Stimulated activated CD8-positive, alpha-beta memory T cell treated with anti-CD3 and anti-CD28 coated beads, Interleukin-4, amount 100 ng/mL, for 1 hour (primary cell): ENCODE data around the gene DNAH1.

Experiments
- DNase-seq, 2 donors: peaks; one replicate each; pipeline ENCODE4 v3.0.0-alpha.2; 2020; ENCODE audit warnings: low read depth in 2 of 2, low spot score in 1 of 2

DNAH1 gene

DNA sequence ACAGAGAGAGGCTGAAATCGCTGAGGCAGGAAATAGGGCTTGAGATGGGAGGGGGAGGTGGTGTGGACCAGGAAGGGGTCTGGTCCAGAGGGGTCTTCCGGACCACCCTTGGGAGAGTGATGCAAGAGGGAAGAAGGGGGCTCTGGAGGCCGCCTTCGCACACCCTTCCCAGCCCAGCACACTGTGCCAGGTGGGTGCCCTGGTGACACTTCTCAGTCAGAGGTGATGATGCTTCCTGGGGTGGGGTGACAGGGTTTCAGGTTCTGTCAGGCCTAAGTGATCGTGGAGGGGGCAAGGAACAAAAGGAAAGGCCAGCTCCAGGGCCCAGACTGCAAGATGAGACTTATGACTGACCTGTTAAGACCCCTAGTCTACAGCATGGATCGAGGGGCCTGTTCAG is 116.1 kb downstream of the DNAH1 start:
- no peak for DNase-seq

DNA sequence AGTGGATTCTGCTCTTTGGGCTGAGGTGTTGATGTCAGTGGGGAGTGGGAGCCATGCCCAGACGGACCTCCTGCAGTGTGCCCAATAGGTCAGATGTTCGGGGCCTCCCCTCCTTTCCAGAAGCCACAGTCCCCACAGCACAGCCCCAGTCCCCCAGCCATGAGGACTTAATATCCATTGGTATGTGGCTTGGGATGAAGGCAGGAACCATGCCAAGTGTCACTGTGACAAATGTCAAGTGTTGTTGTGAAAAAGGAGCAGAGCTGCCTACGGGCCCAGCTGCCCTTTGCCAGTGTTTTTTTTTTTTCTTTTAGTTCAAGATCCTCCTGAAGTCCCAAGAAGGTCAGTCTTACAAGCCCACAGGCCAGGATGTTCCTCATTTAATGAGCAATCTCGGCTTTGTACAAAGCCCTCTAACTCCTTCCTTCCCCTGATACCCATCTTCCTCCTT is 116.6 kb downstream of the DNAH1 start:
- no peak for DNase-seq

DNA sequence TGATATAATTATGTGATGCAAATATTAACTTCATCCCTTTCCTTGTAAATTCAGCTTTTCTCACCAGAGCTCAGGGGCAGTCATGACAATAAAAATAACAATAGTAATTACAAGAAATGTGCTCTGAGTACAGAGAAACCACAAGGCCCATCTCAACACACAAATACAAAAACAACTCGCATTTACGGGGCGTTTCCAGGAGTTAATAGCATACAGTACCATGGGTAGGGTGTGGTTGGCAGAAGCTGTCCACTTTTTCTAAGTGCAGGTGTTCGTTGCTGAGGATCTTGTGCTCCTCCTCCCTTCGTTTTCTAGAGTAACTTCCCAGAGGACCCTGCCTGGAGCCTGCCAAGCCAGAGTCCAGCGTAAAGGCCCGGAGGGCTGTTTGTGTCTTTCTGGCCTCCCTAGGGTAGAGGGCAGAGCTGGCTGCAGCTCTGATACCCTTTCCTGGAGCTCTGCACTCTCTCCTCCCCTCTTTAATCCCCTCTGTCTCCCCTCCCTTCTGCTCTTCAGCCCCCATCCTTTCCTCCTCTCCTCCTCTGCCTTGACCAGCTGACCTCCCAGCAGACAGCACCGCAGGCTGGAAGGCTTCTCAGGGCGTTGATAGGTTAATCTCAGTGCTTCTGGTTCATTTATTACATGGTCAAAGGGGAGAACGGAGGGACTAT is 117.3 kb downstream of the DNAH1 start:
- no peak for DNase-seq

DNA sequence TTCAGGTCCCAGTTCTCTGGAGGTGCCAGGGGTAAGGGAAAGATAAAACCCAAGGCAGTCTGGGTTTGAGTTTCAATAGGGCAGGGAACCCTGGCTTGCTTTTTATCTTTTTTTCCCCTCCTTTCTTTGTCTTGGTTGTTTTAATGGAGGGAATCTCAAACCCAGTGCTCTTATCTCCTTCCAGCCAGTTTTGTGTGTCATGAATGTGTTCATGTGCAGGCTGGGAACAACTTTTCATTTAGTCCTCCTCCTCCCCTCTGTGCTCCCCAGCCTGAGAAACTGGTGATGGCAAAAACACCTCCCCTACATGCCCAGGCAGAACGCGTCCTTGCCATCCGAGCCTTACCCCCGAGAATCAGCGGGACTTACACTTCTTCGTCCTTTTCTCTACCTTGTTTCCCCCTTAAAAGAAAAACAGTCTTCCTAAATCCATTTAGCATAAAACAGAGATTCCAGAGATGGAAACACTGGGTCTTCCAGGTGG is 117.9 kb downstream of the DNAH1 start:
- no peak for DNase-seq

DNA sequence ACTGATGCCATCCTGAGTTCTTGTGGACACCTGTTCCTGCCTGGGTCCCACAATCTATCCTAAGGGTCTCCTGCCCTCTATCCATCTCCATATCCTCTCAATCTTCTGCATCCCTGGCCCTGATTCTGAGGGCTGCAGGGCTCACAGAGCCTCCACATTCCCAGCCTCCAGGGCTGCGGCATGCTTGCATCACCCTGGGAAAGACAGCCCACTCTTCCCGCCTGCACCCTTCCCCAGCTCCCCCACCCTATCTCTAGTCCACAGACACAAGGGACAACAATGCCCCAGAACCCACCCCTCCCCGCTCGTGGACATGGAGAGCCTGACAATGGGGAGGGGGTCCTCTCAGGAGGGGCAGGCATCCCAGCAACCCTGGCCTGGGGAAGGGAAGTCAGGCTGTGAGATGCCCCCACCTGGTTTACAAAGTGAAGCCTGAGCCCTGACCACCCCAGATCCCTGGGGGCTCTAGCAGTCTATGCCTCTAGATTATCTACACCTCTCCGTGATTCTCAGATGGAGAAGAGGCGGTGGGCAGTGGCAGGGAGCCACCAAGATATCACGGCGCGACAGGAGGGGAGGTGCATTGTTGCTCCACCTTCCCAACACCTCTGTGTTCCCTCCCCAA is 118.5 kb downstream of the DNAH1 start:
- DNase-seq, result no peak

DNA sequence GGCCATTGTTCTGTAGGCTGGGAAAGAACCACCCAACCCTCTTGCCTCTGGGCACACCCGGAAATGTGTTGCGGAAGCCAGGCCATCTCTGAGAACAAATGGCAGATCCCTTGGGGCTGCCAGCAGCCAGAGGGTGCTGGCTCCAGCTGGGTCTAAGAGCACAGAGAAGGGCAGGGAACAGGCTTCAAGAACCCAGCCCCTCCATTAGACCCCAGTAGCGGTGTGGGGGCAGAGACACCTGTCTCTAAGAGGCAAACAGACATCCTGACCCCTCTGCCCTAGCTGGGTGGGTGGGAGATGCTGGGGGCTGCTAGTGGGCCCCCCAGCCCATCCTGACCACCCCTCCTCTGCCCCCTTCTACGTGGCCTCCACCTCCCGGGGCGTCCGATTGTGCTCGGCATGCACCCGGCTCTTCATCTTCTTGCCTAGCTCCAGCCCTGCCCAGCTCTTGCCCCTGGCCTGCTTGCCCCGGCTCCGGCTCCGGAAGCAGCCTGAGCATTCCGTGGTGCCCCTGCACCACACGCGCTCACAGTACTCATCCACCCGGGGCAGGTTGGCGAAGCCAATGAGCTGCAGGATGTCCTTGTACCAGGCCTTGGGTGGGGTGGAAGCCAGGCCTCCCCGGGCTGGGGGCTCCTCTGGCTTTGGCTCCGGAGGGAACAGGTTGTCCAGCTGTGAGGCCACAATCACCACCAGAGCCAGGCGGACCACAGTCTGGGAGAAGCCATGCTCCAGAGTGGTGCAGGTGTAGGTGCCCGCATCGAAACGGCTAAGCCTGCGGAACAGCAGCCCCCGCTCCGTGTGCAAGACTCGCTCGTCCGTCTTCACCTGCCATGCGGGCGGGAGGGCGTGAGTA is 119.4 kb downstream of the DNAH1 start:
- no peak for DNase-seq

DNA sequence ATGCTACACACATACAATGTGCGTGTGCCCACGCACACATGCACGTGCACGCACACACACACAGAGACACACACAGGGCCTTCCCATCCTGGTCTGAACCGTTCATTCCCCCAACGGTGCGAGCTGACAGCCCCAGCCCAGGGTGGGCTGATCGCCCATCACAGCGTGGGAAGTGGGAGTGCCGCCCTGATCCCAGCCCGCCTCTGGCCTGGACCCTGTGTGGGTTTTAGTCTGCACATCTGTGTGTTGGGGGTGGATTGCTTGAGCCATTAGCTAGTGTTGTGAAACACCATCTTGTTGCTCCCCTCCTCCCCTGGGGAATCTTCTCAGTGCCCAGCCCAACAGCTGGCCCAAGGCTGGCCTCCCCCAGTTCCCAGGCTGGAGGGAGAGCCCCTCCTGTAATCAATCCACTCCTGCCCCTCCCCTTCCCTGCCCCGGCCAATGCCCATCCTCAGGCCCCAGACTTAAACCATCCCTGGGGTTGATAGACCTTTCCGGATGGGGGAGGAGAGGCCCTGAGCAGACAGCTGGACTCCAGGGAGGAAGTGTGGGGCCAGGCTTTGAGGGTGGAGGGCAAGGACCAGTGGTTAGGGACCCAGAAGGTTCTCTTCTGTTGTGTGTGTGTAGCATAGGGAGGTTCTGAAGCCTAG is 120.5 kb downstream of the DNAH1 start:
- no peak for DNase-seq

DNA sequence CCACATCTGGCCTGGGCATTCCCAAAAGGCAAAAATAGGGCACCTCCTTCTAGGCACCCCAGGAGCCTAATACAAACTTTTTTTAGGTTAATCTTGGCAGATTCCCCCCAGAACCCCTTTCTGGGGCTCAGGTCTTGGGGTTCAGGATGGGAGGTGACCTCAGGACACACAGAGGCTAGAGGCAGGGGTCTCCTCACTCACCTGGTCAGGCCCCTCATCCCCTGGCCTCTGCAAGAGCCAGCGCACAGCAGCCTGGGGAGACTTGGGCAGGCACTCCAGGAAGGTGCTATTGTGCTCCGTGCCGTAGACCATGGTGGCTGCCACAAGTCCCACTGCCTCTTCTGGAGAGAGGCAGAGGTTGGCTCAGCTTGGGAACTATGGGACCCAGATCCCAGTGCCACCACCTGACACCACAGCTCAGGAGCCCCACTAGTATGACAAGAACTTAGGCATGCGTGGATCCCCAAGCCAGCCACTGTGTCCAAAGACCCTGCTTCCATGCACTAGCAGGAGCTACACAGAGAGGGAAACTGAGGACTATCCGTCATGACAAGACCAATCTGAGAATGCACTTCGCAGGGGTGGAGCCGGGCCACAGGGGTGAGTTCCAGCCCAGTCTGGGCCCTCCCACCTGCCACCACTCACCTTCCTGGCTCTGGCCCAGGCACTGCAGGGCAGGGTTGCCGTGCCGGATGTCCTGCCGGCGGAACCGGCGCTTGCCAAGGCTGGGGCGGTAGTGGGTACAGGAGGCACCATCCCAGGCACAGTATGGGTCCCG is 121.4 kb downstream of the DNAH1 start:
- no peak for DNase-seq

DNA sequence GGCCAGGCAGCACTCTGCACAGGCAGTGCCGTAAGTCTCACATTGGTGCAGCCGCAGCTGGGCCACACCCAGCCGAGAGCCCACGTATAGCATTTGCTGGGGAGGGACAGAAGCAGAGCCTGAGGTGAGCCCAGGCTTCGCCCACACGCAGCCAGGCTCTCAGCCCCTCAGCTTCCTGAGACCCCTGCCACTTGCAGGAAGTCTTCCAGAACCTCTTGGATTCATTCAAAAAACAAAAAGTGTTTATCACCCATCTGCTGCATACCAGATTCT is 121.9 kb downstream of the DNAH1 start:
- DNase-seq, result no peak

DNA sequence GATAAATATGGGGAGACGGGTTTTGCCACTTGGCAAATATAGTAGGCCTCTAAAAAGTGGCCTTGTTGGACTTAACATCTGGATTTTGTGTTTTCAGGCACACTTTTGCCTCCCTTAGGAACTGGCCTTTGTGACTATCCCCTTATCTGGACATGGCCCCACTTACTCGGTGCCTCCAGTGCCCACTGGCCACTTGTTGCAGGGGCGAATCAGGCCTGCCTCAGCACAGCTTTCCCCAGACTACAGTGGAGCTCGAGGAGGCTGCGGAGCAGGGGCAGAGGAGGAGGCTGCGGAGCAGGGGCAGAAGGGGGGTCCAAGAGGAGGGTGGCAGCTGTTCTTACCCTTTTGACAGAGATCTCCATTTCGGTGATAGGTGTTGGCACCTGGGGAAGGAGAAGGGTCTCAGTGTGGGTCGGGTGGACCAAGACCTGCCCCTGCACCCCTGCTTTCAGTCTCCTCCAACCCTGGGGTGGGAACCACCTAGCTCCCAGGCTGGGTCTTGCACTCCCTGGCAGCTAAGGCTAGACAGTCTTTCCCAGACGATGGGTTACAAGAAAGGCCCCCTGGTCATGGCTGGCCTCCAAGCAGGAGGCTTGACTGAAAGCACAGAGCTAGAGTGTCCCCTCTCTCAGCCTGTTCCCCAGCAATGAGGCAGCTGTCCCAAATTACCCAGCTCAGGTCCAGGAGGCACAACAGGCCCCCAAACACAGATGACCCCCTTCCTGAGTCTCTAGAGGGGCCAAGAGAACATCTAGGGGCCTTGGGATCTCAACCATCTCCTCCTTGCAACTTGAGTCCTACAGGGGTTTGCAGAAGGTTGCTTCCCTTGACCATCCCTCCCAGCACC is 122.7 kb downstream of the DNAH1 start:
- no peak for DNase-seq

DNA sequence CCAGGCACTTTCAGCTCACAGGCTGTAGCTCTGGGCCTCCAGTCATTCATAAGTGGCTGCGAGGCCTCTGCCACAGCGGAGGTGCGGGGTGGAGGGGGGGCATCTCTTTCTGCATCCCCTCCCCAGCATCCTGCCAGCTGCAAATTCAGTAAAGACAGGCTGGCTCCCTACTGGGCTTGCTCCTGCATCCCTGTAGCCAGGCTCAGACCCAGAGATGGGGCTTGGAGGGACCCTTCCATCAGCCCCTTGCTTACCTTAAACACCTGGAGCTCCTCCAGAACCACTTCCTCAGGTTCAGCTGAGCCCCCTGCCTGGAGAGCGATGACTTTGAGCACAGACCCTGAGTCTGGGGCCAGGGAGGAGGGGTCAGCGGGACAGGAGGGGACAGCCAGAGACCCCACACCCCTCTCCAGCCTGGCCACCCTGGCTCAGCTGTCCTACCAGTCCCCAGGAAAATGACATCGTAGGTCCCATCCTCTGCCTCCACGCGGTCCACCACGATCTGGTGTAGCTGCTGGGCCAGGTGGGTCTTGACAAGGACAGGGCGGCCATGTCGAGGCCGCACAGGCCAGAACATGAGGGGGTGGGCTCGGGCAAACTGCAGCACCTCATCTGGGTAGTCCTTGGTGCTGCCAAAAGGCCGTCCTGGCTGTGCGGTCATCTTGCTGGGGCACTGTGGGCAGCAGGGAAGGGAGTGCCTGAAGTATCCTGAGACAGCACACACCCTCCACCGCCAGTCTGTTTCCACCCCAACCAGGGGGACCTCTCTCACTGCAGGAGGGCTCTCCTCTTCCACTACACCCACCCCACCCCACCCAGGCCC is 123.5 kb downstream of the DNAH1 start:
- no peak for DNase-seq

DNA sequence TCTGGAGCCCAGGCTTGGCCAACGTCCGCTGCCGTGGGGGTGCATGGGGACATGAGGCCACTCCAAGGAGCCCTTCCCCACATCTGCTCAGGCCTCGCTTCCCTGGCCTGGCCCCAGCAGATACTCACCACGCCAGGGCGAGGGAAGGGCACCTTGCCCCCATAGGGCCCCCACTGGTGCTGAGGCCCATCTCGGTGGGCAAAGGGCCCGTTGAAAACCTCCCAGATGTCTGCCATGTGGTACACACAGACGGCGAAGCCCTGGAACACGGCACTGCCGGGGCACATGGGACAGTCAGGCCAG is 124.1 kb downstream of the DNAH1 start:
- no peak for DNase-seq

DNA sequence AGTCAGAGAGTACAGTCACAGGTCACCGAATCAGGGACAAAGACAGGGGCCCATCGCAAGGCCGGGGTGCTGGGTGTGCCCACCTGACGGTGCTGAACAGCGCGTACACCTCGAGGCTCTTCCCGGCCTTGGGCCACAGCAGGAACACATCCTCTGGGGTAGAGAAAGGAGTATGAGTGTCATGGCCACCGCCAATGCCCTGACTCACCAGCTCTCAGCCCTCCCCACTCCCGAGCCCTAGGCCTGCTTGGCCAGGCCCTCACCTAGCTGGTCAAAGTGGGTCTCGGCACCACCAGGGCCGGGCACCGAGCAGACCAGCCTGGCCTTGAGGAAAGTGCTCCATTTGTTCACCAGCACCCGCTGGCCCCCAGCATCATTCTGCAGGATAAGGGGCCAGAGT is 124.6 kb downstream of the DNAH1 start:
- no peak for DNase-seq

DNA sequence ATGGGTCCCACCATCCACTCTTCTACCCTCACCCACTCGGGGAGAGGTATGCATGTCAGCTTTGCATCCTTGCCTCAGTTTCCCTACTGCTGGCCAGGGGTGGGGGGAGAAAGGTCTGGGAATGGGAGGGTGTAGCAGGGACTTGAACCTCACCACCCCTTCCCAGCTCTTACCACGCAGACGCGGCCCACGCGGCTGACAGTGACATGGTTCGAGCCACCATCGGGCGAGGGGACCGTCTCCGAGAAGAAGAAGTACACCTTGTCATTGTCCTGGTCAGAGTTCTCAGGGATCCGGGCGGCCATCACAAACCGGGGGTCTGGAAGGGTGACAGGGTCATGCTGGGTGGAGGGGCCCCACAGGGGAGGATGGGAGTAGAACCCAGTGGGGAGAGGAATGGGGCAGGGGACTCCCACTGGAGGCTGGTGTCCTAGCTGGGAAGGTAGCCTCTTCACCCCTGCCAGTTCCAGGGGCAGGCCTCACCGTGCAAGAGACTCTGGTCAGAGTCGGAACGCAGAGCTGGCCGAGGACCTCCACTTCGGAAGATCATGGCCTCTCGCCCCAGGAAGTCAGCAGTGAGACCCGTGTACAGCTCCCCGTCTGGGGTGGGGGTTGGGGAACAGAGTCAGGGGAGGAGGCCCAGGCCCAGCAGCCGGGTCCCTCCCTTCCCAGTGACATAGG is 125.1 kb downstream of the DNAH1 start:
- DNase-seq, result no peak

DNA sequence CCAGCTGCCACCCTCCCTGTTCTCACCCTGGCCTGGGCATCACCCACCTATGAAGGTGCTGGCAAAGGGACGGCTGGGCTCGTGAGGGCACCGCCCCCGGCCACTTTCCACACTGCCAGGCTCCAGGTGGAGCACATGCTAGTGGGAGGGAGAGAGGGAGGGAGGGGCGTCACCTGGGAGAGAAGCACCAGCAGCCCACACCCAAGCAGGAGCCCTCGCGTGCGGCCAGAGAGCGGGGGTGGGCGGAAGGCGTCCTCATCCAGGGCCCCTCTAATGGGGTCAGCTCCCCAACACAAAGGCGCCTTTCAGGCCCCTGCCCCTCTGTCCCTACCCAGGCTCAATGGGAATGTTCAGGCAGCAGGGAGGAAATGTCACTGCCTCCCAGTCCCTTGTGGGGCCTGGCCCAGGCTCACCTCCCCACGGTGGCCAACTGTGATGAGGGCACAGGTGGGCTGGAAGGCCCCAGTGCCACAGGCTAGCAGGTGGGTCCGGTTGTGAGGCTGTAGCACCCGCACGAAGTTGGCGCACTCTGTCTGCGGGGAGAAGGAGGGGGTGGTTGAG is 125.7 kb downstream of the DNAH1 start:
- no peak for DNase-seq

DNA sequence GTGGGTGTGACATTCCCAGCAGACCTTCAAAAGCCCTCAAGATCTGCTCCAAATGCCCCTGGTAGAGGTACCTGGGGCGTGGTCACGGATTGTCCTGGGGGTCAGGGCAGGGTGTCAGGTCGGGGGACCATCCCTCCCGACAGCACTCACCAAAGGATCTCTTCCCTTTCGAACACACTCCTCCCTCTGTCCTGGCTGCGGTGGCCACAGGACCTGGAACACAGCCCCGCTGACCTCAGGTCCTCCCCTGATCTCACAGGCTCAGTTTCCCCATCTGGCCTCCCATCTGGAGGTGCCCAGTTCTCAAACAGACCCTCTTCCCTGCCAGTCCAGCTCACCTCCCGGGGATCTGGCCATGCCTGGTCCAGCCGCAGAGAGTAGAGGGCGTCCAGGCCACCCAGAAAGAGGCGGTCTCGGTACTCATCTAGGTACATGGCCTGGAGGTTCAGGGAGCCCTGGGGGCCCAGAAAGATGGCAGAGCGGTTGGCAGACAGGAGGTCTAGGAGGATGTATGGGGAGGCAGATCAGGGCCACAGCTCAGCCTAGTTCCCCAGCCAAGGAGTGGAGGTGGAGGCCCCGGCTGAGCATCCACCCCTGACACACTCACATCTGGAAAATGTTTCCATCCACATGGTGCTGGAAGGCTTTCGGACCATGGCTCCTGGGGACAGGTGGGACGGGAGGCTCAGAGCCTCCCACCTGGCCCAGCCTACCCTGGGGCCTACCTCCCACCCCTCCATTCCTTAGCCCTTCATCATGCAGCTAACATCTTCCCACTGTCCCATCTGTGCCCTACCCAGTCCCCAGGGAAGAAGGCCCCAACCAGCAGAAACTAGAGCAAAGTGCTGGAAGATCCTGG is 126.5 kb downstream of the DNAH1 start:
- DNase-seq, result no peak

DNA sequence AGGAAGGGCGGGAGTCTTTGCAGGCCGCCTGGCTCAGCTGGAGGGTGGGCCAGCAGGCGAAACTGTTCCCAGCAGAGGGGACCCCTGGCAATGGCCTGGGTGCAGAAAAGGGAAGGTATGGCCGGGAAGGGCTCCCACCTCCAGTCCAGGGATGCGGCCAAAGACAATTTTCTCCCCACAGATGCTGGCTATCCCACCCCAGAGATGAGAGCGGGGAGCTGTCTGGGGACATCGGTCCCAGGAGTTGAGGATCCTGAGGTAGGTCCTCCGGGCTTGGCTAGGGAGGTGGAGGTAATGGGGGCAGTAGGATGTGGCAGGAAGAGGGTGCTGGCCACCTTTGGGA is 127.1 kb downstream of the DNAH1 start:
- DNase-seq, result no peak
